B cell (primary cell): ENCODE results near the gene FAIM2. TPM values are rescaled to one million over a fixed set of nuclear protein-coding genes. Genes with fewer than 3 reads are reported as not detected.
"Not testable (repeated sequence)": the region's sequence is repeated elsewhere in the genome, so short reads cannot be mapped to it uniquely, and the experiment has no call there.

Experiments
- ATAC-seq: fragments of 200-7000 bp; cut with Tn5 transposase; one replicate; pipeline ENCODE4 v1.10.0; 2021; ENCODE audit warnings: low read depth, mild to moderate bottlenecking, moderate number of reproducible peaks, moderate library complexity
- CTCF ChIA-PET: fragments of 350-600 bp; sonication (Branson Sonifier 250); formaldehyde crosslinking; loops from one replicate; lab custom pipeline; 2021; ENCODE audit warnings: antibody characterized with exemption, inconsistent platforms; lab: Charles Lee
- POLR2A ChIA-PET: fragments of 350-600 bp; sonication (Branson Sonifier 250); formaldehyde crosslinking; loops from one replicate; lab custom pipeline; 2021; ENCODE audit warnings: antibody characterized with exemption; lab: Charles Lee
- DNase-seq: peaks from one replicate; pipeline ENCODE4 v3.0.0; 2013
- H2AFZ ChIP-seq: 2 replicates; pipeline ENCODE4 v1.6.1; 2012; ENCODE audit warnings: mild to moderate bottlenecking, low read depth, low read length; ENCODE audit not compliant: insufficient read depth, poor library complexity, severe bottlenecking
- H3K27ac ChIP-seq, 2 donors: 1 replicate in 1 of 2; 2 replicates in 1 of 2; pipeline ENCODE4 v1.5.1; 2012 to 2013; ENCODE audit warnings: low read length in 2 of 2, mild to moderate bottlenecking in 2 of 2, moderate library complexity in 1 of 2
- H3K27me3 ChIP-seq, 4 experiments: fragments of 200-600 bp in 1 of 4; sonication (generic) in 1 of 4; replicated peaks in 1 of 4; 1 replicate in 2 of 4; 2 replicates in 2 of 4; pipeline versions ENCODE4 v1.6.1 to v1.7.0; 2013 to 2016; ENCODE audit warnings: low read length in 3 of 4, mild to moderate bottlenecking in 2 of 4, mixed read lengths in 1 of 4, moderate library complexity in 1 of 4; ENCODE audit not compliant: insufficient read depth in 4 of 4, control insufficient read depth in 3 of 4; ENCODE audit errors: control extremely low read depth in 1 of 4
- H3K36me3 ChIP-seq, 2 experiments: replicated peaks in 1 of 2; 1 replicate in 1 of 2; 2 replicates in 1 of 2; pipeline versions ENCODE4 v1.6.1 to v1.7.1; 2013; ENCODE audit warnings: low read length in 1 of 2; ENCODE audit not compliant: insufficient read depth in 2 of 2, control insufficient read depth in 1 of 2; ENCODE audit errors: control extremely low read depth in 1 of 2, extremely low read depth in 1 of 2
- H3K4me1 ChIP-seq, 2 donors: fragments of 200-600 bp in 1 of 2; sonication (generic) in 1 of 2; 1 replicate in 1 of 2; 2 replicates in 1 of 2; pipeline versions ENCODE4 v1.5.1 to v1.6.1; 2013 to 2017; ENCODE audit warnings: low read length in 2 of 2; ENCODE audit not compliant: control insufficient read depth in 2 of 2, insufficient read depth in 2 of 2
- H3K4me2 ChIP-seq: replicated peaks from 2 replicates; pipeline ENCODE3; 2012; ENCODE audit warnings: mild to moderate bottlenecking, low read depth, low read length; ENCODE audit not compliant: poor library complexity, severe bottlenecking
- H3K4me3 ChIP-seq, 5 experiments: fragments of 200-600 bp in 1 of 5; sonication (generic) in 1 of 5; 1 replicate in 3 of 5; 2 replicates in 2 of 5; pipeline versions ENCODE4 v1.5.1 to v1.7.0; 2011 to 2016; ENCODE audit warnings: low read length in 4 of 5, mild to moderate bottlenecking in 4 of 5, low read depth in 2 of 5, control low read depth in 1 of 5, moderate library complexity in 1 of 5; ENCODE audit not compliant: insufficient read depth in 1 of 5; ENCODE audit errors: control extremely low read depth in 1 of 5, extremely low read depth in 1 of 5
- H3K79me2 ChIP-seq: fragments of 200-600 bp; sonication (generic); one replicate; pipeline ENCODE4 v1.6.0; 2016; ENCODE audit warnings: low read length; ENCODE audit not compliant: control insufficient read depth, insufficient read depth
- H3K9ac ChIP-seq: fragments of 200-600 bp; sonication (generic); 2 replicates; pipeline ENCODE4 v1.6.1; 2017; ENCODE audit warnings: mild to moderate bottlenecking, low read length, moderate library complexity
- H3K9me3 ChIP-seq, 3 donors: one replicate each; pipeline versions ENCODE4 v1.6.1 to v1.7.1; 2013; ENCODE audit warnings: low read length in 2 of 3; ENCODE audit not compliant: control insufficient read depth in 2 of 3, insufficient read depth in 1 of 3; ENCODE audit errors: control extremely low read depth in 1 of 3
- H4K20me1 ChIP-seq: 2 replicates; pipeline ENCODE4 v1.6.0; 2012; ENCODE audit warnings: mild to moderate bottlenecking, low read length; ENCODE audit not compliant: insufficient read depth, control insufficient read depth, poor library complexity, severe bottlenecking
- H3K27ac Mint-ChIP-seq: one replicate; pipeline ENCODE4 v1.8.0; 2021; ENCODE audit warnings: mixed read lengths
- H3K27me3 Mint-ChIP-seq: one replicate; pipeline ENCODE4 v1.8.0; 2021; ENCODE audit warnings: mixed read lengths
- H3K4me1 Mint-ChIP-seq: one replicate; pipeline ENCODE4 v1.8.0; 2021; ENCODE audit warnings: mixed read lengths
- H3K4me3 Mint-ChIP-seq: one replicate; pipeline ENCODE4 v1.8.0; 2021; ENCODE audit warnings: mixed read lengths
- H3K9me3 Mint-ChIP-seq: one replicate; pipeline ENCODE4 v1.8.0; 2022; ENCODE audit warnings: mixed read lengths; ENCODE audit not compliant: insufficient read depth
- EZH2 ChIP-seq: IDR thresholded peaks from 2 replicates; pipeline ENCODE4 v1.6.1; 2012; ENCODE audit warnings: borderline replicate concordance, low read depth, mild to moderate bottlenecking, moderate library complexity, low read length; ENCODE audit not compliant: insufficient read depth, poor library complexity, severe bottlenecking
- WGBS: methylation state at CpG from one replicate; pipeline ENCODE4 v1.1.5; 2013; ENCODE audit warnings: missing lambda C conversion rate; ENCODE audit not compliant: insufficient coverage; 5-methylcytosine and 5-hydroxymethylcytosine counted together
- intact Hi-C: fragments of 100-400 bp; cut with micrococcal nuclease; formaldehyde crosslinking; loops from one replicate; pipeline ENCODE4 v1.10.0; 2022
- polyA plus RNA-seq: library from polyadenylated mRNA; depleted of rRNA; stranded (reverse); fragments of >200 nt; gene quantifications from 2 replicates; pipeline ENCODE4 v1.2.3, GENCODE V29; 2012
- total RNA-seq, 2 donors: library from RNA; stranded (reverse); fragments of 120-200 nt in 1 of 2; gene quantifications; 1 replicate in 1 of 2; 2 replicates in 1 of 2; pipeline versions ENCODE4 v1.2.3 to v1.2.4, GENCODE V29; 2013 to 2022

The FAIM2 gene
- total and polyA plus RNA-seq, 2 donors (not counting 1 experiment from before 2014, with no cell fraction given), result not detected

- 95% methylated on average over 14 of the region's 17 CpGs for WGBS
- TF ChIP-seq EZH2, result no peak
- Histone ChIP-seq H3K27ac (no peak overlapping the region), H4K20me1 (no peaks in the 10 kb centered on the region), H2AFZ (no peak overlapping the region), H3K27me3 (no peaks in the 10 kb centered on the region), H3K9ac (no peak overlapping the region), H3K4me1 (no peaks in the 10 kb centered on the region), H3K79me2 (no peaks in the 10 kb centered on the region), H3K9me3 (no peaks in the 10 kb centered on the region), H3K4me3 (no peak overlapping the region), H3K4me2 (no peak overlapping the region), H3K36me3 (no peaks in the 10 kb centered on the region)
- Mint-ChIP-seq H3K4me1 (no peaks in the 10 kb centered on the region), H3K9me3 (no peaks in the 10 kb centered on the region), H3K27ac (no peak overlapping the region), H3K4me3 (no peak overlapping the region), H3K27me3 (peaks cover 21% of the 10 kb centered on the region)
- ATAC-seq, result no peak
- POLR2A ChIA-PET, result no interaction called here
- intact Hi-C loops, result no loop called here
- CTCF ChIA-PET, result interaction anchor here (0.8 to 0.9 kb wide), 2 partner anchors 123 to 160 kb away, joined by 3 read pairs; partner anchors contain the start of gene TMBIM6
- no peak for DNase-seq
These were observed 39.5 kb downstream of the FAIM2 start for GRCh38 chr12:49863946-49864797.

GRCh38 chr12:49860921-49861320 is 42.8 kb downstream of the FAIM2 start:
- H3K36me3 ChIP-seq, H3K4me2 ChIP-seq, H3K4me3 Mint-ChIP-seq, H3K27ac ChIP-seq, H3K9ac ChIP-seq, H3K4me1 ChIP-seq, H3K4me1 Mint-ChIP-seq, CTCF ChIA-PET, DNase-seq, H3K9me3 ChIP-seq, H3K9me3 Mint-ChIP-seq, H2AFZ ChIP-seq, H3K27me3 ChIP-seq, H3K4me3 ChIP-seq, intact Hi-C loops, H3K79me2 ChIP-seq, H4K20me1 ChIP-seq, POLR2A ChIA-PET, ATAC-seq, H3K27ac Mint-ChIP-seq: not testable (repeated sequence)
- peaks cover 26% of the 10 kb centered on the region for H3K27me3 Mint-ChIP-seq
- WGBS, result 100% methylated on average over 1 of the region's 31 CpGs

- H3K4me3 Mint-ChIP-seq, result not testable (repeated sequence)
These were observed 47.8 kb downstream of the FAIM2 start for GRCh38 chr12:49855890-49856289.

More at GRCh38 chr12:49855890-49856289, 47.8 kb downstream of the FAIM2 start:
- ATAC-seq, H3K27ac Mint-ChIP-seq, H3K9me3 ChIP-seq, H3K27me3 ChIP-seq, H3K4me1 Mint-ChIP-seq, H4K20me1 ChIP-seq, H3K79me2 ChIP-seq, H3K4me2 ChIP-seq, intact Hi-C loops, DNase-seq, H2AFZ ChIP-seq, H3K4me3 ChIP-seq, H3K36me3 ChIP-seq, H3K9me3 Mint-ChIP-seq, POLR2A ChIA-PET, H3K9ac ChIP-seq, H3K4me1 ChIP-seq, H3K27ac ChIP-seq: not testable (repeated sequence)
- WGBS, result 100% methylated on average over 2 of the region's 4 CpGs
- CTCF ChIA-PET, result interaction anchor here (0.6 to 3.4 kb wide), 2 partner anchors 11 to 598 kb away, joined by 3 to 14 read pairs; no protein-coding TSS in a partner anchor
- H3K27me3 Mint-ChIP-seq, result peaks cover 39% of the 10 kb centered on the region
